Muscle of back (tissue), 11 donors: ENCODE measurements around the gene ATXN3. TPM values are rescaled to one million over a fixed set of nuclear protein-coding genes. Genes with fewer than 3 reads are reported as not detected.
"Not testable (repeated sequence)": the region's sequence is repeated elsewhere in the genome, so short reads cannot be mapped to it uniquely, and the experiment has no call there.

Experiments
- DNase-seq, 3 donors: peaks; one replicate each; pipeline versions ENCODE4 v3.0.0 to v3.0.0-alpha.2; 2013
- polyA plus RNA-seq, 10 donors: library from polyadenylated mRNA; unstranded; fragments of 120-200 nt; gene quantifications; one replicate each; pipeline ENCODE4 v1.2.1, GENCODE V29; 2013; ENCODE audit not compliant: insufficient read length in 10 of 10

Gene ATXN3
- polyA plus RNA-seq, 10 donors = 9.8 to 25.2 (median 16.6) TPM

DNA sequence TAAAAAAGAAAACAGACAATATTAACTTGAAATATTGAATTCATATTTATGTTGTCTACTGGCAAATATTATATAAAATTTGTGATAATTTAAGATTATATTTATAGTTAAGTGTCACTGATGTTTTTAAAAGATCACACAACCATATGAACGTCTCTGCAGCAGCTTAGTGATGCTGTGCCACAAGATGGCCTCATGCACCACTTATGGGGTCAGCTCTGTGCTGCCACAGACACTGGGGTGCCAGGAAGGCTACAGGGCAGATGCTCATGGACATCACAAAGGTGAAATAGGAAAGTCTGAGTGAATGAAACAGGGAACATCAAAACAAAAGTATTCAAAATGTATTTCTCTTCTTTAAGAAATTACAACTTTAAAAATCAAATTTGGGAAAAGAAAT, 13.1 kb downstream of the ATXN3 start:
- no peak for DNase-seq

DNA sequence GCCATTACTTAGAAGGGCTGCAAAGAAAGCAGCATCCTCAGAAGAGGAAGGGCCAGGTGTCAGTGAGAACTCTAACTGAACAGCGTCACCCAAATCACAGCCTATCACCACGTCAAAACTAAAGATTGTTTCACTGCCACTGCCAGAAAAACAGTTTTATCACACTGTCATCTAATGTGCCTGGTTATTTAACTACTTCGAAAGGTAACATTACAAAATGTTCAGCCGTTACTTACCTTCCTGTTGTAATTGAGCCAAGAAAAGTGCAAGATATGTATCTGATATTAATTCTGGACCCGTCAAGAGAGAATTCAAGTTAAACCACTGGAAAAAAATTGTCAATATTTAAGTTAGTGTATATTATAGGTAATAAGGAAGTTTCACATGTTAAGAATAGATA, 17.9 kb downstream of the ATXN3 start:
- no peak for DNase-seq

DNA sequence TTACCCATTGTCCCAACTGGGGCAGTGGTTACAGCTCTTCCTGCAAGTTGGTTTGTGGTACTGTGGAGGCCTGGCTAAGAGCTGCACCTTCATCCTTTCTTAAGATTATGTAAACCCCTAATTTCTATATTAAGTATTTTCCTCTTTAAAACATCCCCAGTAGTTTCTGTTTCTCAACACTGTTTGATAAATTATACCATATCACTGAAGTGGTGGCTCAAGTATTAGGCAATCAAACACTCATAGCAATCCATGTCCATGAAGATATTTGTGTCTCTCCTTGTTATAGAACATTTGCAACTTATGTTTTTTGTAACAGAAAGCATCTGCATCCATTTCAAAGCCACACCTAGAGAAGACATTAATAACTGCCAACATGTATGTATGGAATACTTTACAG, 31.8 kb downstream of the ATXN3 start:
- DNase-seq = no peak

DNA sequence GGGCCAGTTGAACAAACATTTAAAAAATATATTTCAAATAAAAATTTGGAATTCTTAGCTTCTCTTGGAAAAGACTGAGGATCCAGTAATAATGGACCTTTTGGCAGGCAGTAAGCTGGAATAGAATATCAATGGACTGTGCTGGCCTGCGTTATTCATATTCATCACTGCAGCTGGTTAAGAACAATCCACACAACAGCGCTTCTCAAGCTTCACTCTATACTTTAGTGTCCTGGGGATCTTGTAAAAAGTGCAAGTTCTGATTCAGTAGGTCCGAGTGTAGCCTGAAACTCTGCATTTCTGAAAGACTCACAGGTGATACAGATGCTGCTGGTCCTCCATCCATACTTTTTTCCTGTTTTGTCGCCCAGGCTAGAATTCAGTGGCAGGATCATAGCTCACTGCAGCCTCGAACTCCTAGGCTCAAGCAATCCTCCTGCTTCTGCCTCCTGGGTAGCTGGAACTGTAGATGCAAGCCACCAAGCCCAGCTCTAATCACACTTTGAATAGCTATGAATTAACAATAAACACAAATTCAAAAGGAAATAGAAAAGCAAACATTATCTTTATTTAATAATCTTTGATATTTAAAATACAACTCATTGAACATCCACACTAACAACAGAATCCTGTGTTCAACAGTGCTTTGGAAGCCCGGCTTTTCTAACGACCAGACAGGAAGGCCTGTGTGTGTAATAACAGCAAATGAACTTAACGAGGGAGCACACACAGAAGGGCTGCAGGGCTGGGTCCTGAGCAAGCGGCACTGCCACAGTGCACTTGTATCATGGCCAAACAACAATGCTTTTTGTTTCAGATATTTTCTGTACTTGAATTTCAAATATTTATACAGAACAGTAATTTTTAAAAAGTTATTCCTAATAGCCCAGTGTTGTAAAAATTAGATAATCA, 48.1 kb downstream of the ATXN3 start:
- peak; percentile 6 to 34 (median 8) for DNase-seq

DNA sequence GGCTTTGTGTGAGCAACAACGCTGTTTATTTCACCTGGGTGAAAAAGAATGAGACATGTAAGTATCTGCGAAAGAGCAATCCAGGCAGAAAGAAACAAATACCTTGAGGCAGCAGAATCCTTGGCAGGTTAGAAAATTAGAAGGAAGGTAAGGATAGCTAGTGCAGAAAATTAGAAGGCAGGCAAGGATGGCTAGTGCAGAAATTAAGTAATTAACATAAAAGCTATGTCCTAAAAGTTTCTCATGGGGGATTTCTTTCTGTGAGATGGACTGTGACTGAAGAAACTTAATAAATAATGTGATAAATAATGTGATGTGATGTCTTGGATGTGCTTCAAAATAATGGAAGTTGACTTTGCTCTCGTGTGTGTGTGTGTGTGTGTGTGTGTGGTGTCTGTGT, 56.6 kb downstream of the ATXN3 start:
- no peak for DNase-seq

DNA sequence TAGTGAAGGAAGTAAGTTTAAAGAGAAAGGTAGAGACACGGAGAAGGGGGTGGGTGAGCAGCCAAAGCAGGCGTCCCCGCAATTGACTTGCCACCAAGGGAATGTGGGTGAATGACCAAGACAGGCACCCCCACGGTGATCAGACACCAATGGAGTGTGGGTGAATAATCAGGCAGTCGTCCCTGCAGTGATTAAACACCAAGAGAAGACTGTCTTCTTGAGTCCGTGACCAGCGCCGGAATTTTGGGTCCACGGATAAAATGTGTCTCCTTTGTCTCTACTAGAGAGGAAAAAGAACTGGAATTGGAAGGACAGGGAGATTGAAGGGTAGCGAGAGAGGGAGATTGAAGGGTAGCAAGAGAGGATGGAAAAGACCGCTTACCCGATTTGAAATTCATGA, 57.2 kb downstream of the ATXN3 start:
- DNase-seq = not testable (repeated sequence)

DNA sequence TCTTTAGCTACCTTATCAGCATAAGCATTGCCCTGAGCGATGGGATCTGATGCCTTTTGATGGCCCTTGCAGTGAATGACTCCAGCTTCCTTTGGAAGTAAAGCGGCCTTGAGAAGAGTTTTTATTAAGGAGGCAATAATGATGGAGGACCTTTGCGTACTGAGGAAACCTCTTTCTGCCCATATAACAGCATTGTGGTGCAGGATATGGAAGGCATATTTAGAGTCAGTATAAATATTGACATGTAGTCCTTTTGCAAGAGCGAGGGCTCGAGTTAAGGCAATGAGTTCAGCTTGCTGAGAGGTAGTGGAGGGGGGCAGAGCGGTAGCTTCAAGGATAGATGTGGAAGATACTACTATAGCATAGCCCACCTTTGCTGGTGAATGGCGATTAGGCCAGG, 60.5 kb downstream of the ATXN3 start:
- not testable (repeated sequence) for DNase-seq

DNA sequence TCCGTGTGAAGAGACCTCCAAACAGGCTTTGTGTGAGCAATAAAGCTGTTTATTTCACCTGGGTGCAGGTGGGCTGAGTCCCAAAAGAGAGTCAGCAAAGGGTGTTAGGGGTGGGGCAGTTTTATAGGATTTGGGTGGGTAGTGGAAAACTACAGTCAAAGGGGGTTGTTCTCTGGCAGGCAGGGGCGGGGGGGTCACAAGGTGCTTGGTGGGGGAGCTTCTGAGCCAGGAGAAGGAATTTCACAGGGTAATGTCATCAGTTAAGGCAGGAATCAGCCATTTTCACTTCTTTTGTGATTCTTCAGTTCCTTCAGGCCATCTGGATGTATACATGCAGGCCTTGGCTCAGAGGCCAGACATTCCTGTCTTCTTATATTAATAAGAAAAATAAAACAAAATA, 64.6 kb downstream of the ATXN3 start:
- DNase-seq = not testable (repeated sequence)

DNA sequence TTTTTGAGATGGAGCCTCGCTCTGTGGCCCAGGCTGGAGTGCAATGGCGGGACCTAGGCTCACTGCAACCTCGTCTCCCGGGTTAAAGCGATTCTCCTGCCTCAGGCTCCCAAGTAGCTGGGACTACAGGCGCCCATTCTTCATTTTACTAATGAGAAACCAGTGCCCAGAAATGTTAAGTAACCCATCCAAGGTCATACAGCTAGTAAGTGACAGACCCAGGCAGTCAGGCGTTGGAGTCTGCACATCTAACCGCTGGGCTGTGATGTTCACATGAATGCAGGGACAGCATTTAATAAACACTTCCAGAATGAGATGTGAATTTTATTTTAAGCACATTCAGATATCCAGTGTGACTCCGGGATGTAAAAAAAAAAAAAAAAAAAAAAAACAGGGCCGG, 65.2 kb downstream of the ATXN3 start:
- no peak for DNase-seq

DNA sequence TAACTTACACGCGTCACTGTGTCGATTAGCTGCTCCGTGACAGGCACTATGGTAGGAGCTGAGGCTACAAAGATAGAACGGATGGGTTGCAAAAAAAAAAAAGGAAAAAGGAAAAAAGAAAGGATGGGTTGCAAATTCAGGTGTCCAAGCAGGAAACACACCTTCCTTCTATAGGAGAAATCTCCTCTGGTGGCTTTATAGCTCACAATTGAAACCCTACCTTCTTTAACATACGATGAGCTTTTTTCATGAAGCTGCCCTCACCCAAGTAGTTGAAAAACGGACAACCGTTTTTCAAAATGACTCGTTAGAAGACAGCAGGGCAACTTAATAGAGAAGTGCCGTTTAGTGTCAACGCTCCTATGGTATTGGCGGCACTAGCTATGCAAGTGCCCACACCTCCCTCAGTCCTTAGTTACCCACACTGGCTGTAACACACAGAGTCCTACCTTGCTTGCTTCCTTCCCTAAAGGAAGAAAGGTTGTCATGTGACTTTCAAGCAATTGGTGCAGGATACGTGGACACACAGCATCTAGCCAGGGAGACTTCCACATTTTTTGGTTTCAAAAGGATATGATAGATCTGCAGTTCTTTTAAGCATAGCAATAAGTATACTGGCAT, 65.8 kb downstream of the ATXN3 start:
- DNase-seq = peak; percentile 15 to 67 (median 31)

DNA sequence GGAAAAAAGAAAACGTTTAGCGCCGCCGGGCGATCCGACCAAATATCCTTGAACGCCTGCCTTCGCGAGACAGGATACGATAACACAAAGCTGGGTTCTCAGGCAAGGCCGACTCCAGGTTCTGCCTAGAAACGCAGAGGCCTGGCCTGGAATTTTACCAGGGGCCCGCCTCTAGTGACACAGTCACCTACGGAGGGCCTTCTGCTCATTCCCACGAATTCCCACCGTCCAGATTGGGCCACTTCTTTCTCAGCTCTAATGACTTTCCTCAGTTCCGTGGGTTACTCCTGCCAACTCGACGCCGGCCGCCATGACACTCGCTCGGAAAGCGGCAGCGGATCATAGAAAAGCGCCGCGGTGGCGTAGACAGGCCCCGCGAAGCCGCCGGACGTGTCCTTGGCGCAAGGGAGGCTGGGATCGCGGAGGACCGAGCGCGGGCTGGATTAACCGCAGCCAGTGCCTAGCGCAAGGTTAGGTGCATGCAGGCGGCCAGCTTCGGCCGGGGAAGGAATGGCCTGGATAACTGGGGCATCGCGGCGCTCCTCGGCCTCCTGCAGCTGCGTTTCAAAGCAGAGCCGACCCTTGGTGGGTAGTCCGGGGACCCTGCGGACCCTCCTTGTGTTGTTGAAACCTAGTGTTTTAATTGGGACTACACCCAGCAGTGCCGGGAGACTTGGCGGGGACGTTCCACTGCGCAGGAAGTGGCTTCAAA, 66.5 kb downstream of the ATXN3 start, which contains the start of gene TRIP11:
Gene TRIP11, minus strand, starts transcription at position 341 of the 712 bp plus-strand sequence. CDS start 374 bp downstream, outside the sequence.
- DNase-seq = peak; percentile 94 to 98 (median 96)

DNA sequence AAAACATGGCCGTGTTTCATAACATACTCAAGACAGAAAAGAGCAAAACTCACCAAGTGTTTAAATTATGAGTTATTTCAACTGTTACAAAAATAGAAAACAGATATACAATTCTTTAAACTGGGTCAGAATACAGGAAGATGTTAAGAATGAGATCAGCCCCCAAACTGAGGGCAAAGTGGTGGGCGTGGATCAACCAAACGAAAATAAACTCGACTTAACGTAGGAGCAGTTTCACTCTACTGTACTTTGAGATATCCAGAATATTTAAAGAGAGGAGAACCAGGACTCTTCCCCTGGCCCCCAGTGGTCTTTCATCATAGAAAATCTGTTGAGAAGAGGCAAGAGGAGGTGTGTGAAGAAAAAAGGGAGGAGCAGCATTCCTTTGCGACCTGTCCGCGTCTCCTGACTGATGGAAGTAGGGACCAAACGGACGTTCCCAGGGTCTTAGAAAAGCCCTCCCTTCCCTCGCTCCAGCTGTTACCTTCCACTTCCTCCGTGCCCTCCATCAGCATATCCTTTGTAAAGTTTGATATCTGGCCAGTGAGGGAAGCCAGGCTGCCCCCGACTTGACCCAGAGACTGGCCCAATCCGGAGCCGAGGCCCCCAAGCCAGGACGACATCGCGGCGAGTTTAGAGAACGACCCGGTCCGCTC, 67.2 kb downstream of the ATXN3 start:
- peak; percentile 71 to 91 (median 77) for DNase-seq

DNA sequence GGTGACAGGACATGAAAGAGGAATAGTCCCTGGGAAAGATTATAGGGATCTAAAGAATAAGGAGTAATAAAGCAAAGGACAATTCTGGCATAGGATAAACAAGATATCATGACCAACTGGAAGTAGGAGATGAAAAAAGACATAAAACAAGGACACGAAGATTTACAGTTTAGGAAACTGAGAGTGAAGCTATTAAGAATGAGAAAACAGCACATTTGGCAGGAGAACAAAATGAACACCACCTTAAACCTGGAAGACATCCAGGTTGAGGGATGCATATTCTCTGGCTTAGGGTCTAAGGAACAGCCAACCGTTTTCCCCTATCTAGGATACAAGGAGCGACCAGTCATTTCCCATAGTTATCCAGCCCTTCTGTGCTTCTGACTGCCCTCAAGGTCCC, 68.4 kb downstream of the ATXN3 start:
- peak in 1 of 3 donors; percentile 6 for DNase-seq

DNA sequence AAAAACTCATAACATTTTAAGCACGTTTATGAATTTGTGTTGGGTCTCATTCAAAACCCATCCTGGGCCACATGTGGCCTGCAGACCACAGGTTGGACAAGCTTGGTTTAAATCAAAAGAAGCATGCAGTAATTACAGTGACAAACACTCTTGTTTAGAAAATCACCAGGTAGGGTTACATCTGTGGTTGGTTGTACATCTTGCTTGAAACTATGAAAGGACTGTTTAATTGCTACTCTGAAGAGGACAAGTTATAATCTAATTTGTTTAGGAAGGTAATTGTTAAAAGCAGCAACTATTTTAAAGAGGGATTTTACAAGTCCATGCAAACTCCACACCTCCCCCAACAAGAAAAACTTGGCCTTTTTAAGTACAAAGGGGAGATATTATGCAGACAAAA, 70.5 kb downstream of the ATXN3 start:
- DNase-seq = no peak

DNA sequence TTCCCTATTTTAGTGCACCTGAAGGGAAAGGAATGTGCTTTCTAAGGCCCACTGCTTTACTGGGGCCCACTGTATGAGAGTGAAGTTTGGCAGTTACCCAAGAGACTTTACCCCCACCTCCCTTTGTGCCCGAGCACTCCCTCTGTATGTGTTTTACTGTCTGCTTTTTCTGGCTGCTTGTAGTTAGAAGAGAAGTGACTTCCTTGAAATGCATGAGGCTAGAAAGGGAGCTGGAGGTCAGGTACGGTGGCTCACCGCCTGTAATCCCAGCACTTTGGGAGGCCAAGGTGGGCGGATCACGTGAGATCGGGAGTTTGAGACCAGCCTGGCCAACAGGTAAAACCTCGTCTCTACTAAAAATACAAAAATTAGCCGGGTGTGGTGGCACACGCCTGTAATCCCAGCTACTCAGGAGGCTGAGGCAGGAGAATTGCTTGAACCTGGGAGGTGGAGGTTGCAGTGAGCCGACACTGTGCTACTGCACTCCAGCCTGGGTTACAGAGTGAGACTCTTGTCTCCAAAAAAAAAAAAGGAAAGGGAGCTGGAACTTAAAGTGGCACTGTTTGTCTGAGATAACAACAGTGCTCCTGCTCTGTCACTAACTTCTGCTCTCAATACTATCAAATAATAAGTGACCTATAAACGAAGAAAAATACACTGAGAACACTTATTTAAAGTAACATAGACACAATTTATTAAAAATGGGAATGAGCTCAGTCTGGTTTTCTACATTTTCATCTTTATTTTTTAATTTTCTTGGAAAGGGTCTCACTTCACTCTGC, 72.3 kb downstream of the ATXN3 start:
- no peak for DNase-seq

DNA sequence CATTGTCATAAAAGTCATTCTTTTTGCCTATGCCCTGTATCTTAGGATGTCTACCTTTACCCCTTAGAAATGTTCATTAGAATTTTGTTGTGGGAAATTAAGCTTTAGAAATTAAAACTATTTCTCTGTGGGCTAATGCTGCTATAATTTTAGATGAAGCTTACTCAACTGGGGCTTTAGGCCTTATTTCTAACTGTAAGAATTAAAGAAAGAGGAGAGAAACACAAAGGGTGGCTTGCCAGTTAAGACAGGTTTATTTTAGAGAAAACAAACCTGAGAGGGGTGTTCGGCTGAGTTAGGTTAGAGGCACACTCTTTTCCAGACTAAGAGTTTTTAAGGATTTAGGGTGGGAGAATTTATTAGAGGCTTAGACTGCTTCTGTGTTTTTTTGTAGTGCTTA, 72.9 kb downstream of the ATXN3 start:
- no peak for DNase-seq

DNA sequence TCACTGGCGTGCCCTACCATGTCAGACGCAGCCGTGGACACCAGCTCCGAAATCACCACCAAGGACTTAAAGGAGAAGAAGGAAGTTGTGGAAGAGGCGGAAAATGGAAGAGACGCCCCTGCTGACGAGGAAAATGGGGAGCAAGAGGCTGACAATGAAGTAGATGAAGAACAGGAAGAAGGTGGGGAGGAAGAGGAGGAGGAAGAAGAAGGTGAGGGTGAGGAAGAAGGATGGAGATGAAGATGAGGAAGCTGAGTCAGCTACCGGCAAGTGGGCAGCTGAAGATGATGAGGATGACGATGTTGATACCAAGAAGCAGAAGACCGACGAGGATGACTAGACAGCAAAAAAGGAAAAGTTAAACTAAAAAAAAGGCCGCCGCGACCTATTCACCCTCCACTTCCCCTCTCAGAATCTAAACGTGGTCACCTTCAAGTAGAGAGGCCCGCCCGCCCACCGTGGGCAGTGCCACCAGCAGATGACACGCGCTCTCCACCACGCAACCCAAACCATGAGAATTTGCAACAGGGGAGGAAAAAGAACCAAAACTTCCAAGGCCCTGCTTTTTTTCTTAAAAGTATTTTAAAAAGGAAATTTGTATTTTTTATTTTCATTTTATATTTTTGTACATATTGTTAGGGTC, 79.7 kb downstream of the ATXN3 start:
- DNase-seq = no peak

DNA sequence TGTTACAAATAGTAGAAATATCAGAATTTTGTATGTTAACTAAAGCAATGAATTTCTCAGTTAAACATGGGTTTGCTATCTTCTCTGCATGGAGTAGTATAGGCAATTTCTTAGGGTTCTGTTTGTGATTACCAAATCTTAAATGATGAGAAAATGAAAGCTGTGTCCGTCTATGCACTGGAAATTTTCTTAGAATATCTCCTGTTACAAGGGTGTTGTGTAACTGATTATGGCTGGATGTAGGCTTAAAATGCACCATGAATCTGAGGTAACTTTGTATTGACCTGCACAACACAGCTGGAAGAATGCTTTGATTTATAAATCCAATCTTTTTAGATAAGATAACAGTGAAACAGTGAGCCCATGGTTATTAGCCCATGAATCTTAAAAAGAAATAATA, 84.3 kb downstream of the ATXN3 start:
- no peak for DNase-seq

DNA sequence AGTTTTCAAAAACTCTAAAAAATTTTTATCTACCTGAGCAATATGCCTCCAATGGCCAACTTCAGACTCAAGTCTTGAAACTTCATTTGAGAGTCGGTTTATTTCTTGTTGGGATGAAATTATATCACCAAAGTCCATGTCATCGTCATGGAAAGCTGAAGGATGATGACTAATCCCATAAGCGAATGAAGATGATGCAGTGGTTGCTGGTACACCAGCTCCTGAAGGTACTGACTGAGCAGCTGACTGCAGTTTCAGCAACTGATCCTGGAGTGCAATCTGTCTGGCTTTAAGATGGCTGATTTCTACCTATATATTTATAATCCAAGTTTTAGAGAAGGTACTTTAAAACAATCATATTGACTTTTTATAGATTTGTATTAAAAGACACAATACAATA, 84.9 kb downstream of the ATXN3 start:
- DNase-seq = no peak

DNA sequence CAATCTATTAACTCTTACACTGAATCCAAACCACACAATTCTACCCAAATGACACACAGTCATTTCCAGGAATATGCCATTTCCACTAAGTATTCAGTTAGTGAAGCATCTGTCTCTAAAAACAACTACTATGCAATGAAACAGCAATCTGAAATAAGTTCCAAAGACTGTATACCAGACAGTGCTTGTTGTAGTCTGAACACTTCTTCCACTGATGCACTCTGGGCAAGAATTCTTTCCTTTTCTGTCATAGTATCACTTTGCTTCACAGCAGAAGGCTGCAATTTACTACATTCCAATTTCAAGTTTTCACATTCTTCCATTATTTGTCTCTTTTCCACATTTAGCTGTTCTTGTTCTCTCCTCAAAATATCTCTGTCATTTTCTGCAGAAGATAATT, 92.3 kb downstream of the ATXN3 start:
- DNase-seq = no peak
